Activated CD4-positive, alpha-beta memory T cell treated with anti-CD3 and anti-CD28 coated beads for 36 hours (primary cell): ENCODE results near the gene MFRP. TPM values are rescaled to one million over a fixed set of nuclear protein-coding genes. Genes with fewer than 3 reads are reported as not detected.

Experiments used
- CTCF ChIA-PET: fragments of 350-600 bp; sonication (Branson Sonifier 250); formaldehyde crosslinking; loops from one replicate; lab custom pipeline; 2021; ENCODE audit warnings: antibody characterized with exemption, inconsistent platforms; lab: Charles Lee
- POLR2A ChIA-PET: fragments of 350-600 bp; sonication (Branson Sonifier 250); formaldehyde crosslinking; loops from one replicate; lab custom pipeline; 2021; ENCODE audit warnings: antibody characterized with exemption; lab: Charles Lee
- DNase-seq: peaks from one replicate; pipeline ENCODE4 v3.0.0-alpha.2; 2020
- H3K27ac Mint-ChIP-seq: one replicate; pipeline ENCODE4 v1.8.0; 2021; ENCODE audit warnings: mixed read lengths
- H3K27me3 Mint-ChIP-seq: one replicate; pipeline ENCODE4 v1.8.0; 2021; ENCODE audit warnings: mixed read lengths
- H3K36me3 Mint-ChIP-seq: one replicate; pipeline ENCODE4 v1.8.0; 2021; ENCODE audit warnings: mixed read lengths
- H3K4me1 Mint-ChIP-seq: one replicate; pipeline ENCODE4 v1.8.0; 2021; ENCODE audit warnings: low read depth, mixed read lengths
- H3K4me3 Mint-ChIP-seq: one replicate; pipeline ENCODE4 v1.8.0; 2021; ENCODE audit warnings: mild to moderate bottlenecking, mixed read lengths
- H3K9me3 Mint-ChIP-seq: one replicate; pipeline ENCODE4 v1.8.0; 2021; ENCODE audit warnings: mixed read lengths
- intact Hi-C: fragments of 100-400 bp; cut with micrococcal nuclease; formaldehyde crosslinking; loops from one replicate; pipeline ENCODE4 v1.15.1; 2023
- total RNA-seq, 2 experiments: library from RNA; stranded (reverse); gene quantifications; one replicate each; pipeline ENCODE4 v1.2.3, GENCODE V29; 2021

The MFRP gene
- total RNA-seq, 2 experiments from 2014 or later = not detected

- Mint-ChIP-seq H3K36me3 (no peaks in the 10 kb centered on the region), H3K4me3 (no peak overlapping the region), H3K9me3 (no peaks in the 10 kb centered on the region), H3K27ac (no peak overlapping the region), H3K27me3 (no peaks in the 10 kb centered on the region), H3K4me1 (peaks cover 11% of the 10 kb centered on the region)
- POLR2A ChIA-PET = no interaction called here
- CTCF ChIA-PET = interaction anchor here (1.0 to 12.5 kb wide), 5 partner anchors 17 to 96 kb away, joined by 3 to 237 read pairs (median 4); no protein-coding TSS in a partner anchor
- intact Hi-C loops = no loop called here
- no peak for DNase-seq
Observed at GRCh38 chr11:119378851-119379465, 32.5 kb upstream of the MFRP start.

DNA sequence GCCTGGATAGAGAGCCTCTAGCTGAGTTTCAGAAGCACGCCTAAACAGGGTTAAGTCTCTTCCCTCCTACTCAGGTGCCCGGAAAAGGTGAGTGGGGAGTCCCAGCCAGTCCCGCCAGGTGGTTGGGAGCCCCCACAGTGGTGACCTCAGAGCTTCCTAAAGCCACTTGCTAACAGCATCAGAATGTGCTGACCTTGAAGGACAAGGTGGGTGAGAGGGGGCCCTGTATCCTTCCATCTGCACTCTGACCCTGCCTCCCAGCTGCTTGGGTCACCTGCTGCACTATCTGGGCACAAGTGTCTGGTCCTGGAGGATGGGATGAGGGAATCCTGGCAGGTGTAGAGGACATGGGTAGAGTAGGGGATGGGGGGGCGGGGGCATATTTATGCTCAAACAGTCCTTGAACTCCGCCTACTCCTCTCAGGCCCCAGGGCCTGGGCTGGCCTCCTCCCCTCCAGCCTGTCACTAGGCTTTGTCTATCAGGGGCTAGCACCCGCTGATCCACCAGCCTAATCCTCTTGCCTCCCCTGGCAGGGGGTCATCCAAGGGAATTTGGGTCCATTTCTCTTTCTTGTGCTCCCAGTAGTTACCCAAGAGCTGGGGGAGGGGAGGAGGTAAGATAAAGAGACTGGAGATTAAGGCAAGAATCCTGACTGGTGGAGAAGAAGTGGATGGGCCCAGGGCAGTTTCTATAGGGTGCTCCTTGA, 31.6 kb upstream of the MFRP start:
- intact Hi-C loops = no loop called here
- Mint-ChIP-seq H3K4me3 (no peak overlapping the region), H3K27me3 (no peaks in the 10 kb centered on the region), H3K27ac (no peak overlapping the region), H3K4me1 (peaks cover 18% of the 10 kb centered on the region), H3K9me3 (no peaks in the 10 kb centered on the region), H3K36me3 (no peaks in the 10 kb centered on the region)
- ChIA-PET CTCF (interaction anchor here (1.3 to 12.5 kb wide), 5 partner anchors 10 to 97 kb away, joined by 3 to 237 read pairs (median 6); no protein-coding TSS in a partner anchor), POLR2A (no interaction called here)
- DNase-seq = no peak

GRCh38 chr11:119377112-119377901, 30.8 kb upstream of the MFRP start:
- H3K36me3 Mint-ChIP-seq = no peaks in the 10 kb centered on the region
- no peaks in the 10 kb centered on the region for H3K27me3 Mint-ChIP-seq
- DNase-seq = no peak
- H3K27ac Mint-ChIP-seq = no peak overlapping the region
- H3K9me3 Mint-ChIP-seq = no peaks in the 10 kb centered on the region
- H3K4me1 Mint-ChIP-seq = peaks cover 18% of the 10 kb centered on the region
- H3K4me3 Mint-ChIP-seq = no peak overlapping the region
- POLR2A ChIA-PET = no interaction called here
- CTCF ChIA-PET = interaction anchor here (1.1 to 12.5 kb wide), 5 partner anchors 9 to 97 kb away, joined by 3 to 237 read pairs (median 22); no protein-coding TSS in a partner anchor
- intact Hi-C loops = no loop called here

DNA sequence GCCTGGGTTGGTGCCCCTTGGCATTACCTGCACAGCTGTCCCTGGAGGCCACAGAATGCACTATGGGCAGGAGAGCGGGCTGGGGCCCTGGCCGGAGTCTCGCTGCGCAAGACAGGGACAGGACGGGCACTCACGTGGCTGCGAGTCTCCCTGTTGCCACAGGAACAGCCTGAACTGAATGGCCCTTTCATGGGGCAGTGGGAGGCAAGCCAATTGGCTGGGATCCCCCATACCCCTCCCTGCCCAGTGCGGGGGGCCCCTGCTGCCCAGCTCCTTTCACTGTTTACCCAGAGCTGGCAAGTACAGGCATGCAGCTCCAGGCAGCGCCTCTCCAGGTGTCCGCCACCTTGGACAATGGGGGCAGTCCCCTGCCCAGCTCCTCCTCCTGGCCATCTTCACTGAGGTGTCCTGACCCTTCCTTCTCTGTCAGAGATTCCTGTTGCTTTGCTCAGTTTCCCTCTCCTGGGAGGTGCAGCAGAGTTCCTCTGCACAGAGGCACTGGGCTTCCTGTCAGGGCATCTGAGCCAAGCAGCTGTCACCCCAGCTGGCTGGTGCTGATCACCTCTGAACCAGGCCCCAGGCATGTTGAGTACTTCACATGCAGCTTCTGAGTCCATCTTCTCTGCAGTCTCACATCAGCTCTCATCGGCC, 29.8 kb upstream of the MFRP start:
- H3K4me1 Mint-ChIP-seq = peaks cover 13% of the 10 kb centered on the region
- intact Hi-C loops = no loop called here
- no peaks in the 10 kb centered on the region for H3K9me3 Mint-ChIP-seq

DNA sequence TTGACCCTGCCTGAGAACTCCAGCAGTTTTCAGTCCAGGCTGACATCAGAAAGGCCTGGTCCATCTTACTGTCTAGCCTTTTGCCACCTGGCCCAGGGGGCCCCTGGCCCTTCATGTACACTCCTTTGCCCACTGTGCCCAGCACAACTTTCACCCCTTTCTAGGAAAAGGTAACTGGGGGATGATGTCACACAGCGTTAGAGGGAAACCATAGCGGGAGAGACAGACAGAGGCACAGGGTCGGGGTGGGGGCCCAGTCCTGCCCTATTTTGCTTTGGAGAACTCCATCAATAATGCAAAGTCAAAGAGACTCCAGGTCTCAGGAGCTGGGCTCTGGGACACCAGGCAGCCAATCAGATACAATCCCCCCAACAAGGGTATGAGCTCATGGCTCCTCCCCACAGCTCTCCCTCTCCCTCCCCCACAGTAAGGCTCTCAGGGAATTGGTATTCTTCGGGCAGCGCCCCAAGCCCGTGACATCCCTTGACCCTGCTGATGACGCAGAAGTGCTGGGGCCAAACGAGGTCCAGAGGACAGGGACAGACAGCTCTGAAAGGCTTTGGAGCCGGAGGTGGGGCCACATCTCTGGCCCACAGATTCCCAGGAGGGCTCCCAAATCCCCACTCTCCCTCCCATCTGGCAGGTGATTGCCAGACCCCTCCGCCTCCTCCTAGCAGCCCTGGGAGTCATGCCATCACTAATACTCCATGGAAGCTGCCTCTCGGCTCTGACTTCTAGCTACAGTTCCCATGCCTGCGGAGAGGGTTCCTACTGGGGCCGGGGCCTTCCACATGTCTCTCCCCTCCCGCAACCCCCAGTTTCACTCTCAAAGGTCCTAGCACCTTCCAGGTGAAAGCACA, 29.1 kb upstream of the MFRP start:
- intact Hi-C loops = no loop called here
- Mint-ChIP-seq H3K4me1 (peaks cover 8% of the 10 kb centered on the region), H3K4me3 (no peak overlapping the region), H3K27me3 (peaks cover 1% of the 10 kb centered on the region), H3K36me3 (no peaks in the 10 kb centered on the region), H3K9me3 (no peaks in the 10 kb centered on the region), H3K27ac (no peak overlapping the region)
- ChIA-PET CTCF (interaction anchor here (1.1 to 12.5 kb wide), 8 partner anchors 7 to 153 kb away, joined by 3 to 237 read pairs (median 28); partner anchors contain the start of gene USP2), POLR2A (no interaction called here)
- no peak for DNase-seq

More for the DNA sequence above, 29.8 kb upstream of the MFRP start:
- Mint-ChIP-seq H3K27ac (no peak overlapping the region), H3K36me3 (no peaks in the 10 kb centered on the region), H3K27me3 (peaks cover under 1% of the 10 kb centered on the region), H3K4me3 (no peak overlapping the region)
- CTCF ChIA-PET = interaction anchor here (0.7 to 12.5 kb wide), 6 partner anchors 8 to 100 kb away, joined by 3 to 237 read pairs (median 14); no protein-coding TSS in a partner anchor
- POLR2A ChIA-PET = no interaction called here
- no peak for DNase-seq

- Mint-ChIP-seq H3K9me3 (no peaks in the 10 kb centered on the region), H3K4me1 (peaks cover 8% of the 10 kb centered on the region), H3K27ac (no peak overlapping the region), H3K36me3 (no peaks in the 10 kb centered on the region), H3K4me3 (no peak overlapping the region), H3K27me3 (peaks cover 1% of the 10 kb centered on the region)
- no peak for DNase-seq
- ChIA-PET CTCF (interaction anchor here (0.9 to 12.5 kb wide), 14 partner anchors 8 to 154 kb away, joined by 3 to 237 read pairs (median 4); partner anchors contain the start of gene USP2), POLR2A (interaction anchor here (0.6 to 0.8 kb wide), 2 partner anchors 10 to 328 kb away, joined by 3 read pairs; no protein-coding TSS in a partner anchor)
- intact Hi-C loops = loop anchor here (1.0 kb wide), 1 partner anchor 18 kb away; no protein-coding TSS in a partner anchor
Observed at GRCh38 chr11:119374632-119375336, 28.3 kb upstream of the MFRP start.

GRCh38 chr11:119373921-119374631, 27.6 kb upstream of the MFRP start:
- ChIA-PET CTCF (interaction anchor here (0.9 to 12.5 kb wide), 15 partner anchors 9 to 103 kb away, joined by 3 to 237 read pairs (median 4); partner anchors contain the start of gene USP2), POLR2A (interaction anchor here (0.6 to 0.8 kb wide), 2 partner anchors 10 to 328 kb away, joined by 3 read pairs; no protein-coding TSS in a partner anchor)
- peaks cover 8% of the 10 kb centered on the region for H3K4me1 Mint-ChIP-seq
- no peak overlapping the region for H3K4me3 Mint-ChIP-seq
- no peak overlapping the region for H3K27ac Mint-ChIP-seq
- no peaks in the 10 kb centered on the region for H3K9me3 Mint-ChIP-seq
- peak; percentile 73 for DNase-seq
- H3K36me3 Mint-ChIP-seq = no peaks in the 10 kb centered on the region
- intact Hi-C loops = loop anchor here (1.0 kb wide), 1 partner anchor 18 kb away; no protein-coding TSS in a partner anchor
- H3K27me3 Mint-ChIP-seq = peaks cover 1% of the 10 kb centered on the region

DNA sequence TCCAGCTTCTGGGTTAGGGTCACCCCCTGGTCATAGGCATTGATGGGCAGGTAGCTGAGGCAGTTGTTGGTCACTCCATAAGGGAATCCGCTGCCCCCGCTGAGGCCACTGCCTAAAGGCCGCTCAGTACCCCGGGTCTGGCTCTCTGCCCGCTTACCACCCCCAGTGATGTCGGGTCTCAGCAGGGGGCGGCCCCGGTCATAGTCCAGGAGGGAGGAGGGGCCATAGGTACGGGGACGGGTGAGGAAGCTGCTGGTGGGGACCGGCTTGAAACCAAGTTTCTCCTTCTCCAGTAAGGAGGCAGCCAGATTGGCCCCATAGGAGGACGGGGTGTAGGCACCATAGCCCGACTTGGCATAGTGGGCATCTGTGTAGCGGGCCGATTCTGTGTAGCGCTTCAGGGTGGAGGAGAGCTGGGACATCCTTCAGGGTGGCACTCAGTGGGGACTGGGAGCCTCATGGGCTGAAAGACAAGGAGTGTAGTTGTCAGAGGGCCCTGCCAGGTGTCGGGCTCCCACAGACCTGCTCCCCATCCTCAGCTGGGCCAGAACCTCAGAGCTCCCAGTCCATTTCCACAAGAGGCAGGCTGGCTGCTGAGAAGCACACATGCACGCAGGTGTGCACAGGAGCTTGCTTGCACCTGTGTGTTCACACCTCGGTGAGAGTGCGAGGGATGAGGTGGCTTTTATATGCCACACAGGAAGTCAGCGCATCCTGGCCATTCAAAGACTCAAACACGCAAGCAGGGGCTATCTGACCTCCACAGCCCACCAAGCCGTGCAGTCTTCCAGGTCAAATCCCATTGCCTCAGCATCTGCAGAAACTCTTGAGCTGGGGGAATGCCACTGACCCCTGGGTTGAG, 26.8 kb upstream of the MFRP start:
- Mint-ChIP-seq H3K4me3 (no peak overlapping the region), H3K36me3 (no peaks in the 10 kb centered on the region), H3K9me3 (no peaks in the 10 kb centered on the region), H3K27ac (no peak overlapping the region), H3K4me1 (peaks cover 8% of the 10 kb centered on the region), H3K27me3 (peaks cover 3% of the 10 kb centered on the region)
- intact Hi-C loops = no loop called here
- CTCF ChIA-PET = interaction anchor here (0.7 to 12.5 kb wide), 13 partner anchors 9 to 168 kb away, joined by 3 to 237 read pairs (median 5); partner anchors contain the start of genes CBL and USP2
- POLR2A ChIA-PET = interaction anchor here (0.8 kb wide), 1 partner anchor 9 kb away, joined by 3 read pairs; no protein-coding TSS in a partner anchor
- no peak for DNase-seq
